Fibroblast of pulmonary artery (primary cell): ENCODE measurements around the gene ABAT.
"Not testable (repeated sequence)": the region's sequence is repeated elsewhere in the genome, so short reads cannot be mapped to it uniquely, and the experiment has no call there.

ENCODE experiments used
- DNase-seq: peaks from one replicate; pipeline ENCODE4 v3.0.0-alpha.2; 2010; ENCODE audit warnings: low read depth
- H3K4me3 ChIP-seq: replicated peaks from 2 replicates; pipeline ENCODE4 v1.5.1; 2011; ENCODE audit warnings: low read depth, mild to moderate bottlenecking, control low read depth, low read length, moderate library complexity
- TF ChIP-seq, protein P1 (sequence below): IDR thresholded peaks from 2 replicates; pipeline ENCODE4 v1.5.1; 2011; ENCODE audit warnings: mild to moderate bottlenecking, control low read depth, low read length, inconsistent platforms; ENCODE audit errors: missing control alignments

The ABAT gene

DNA sequence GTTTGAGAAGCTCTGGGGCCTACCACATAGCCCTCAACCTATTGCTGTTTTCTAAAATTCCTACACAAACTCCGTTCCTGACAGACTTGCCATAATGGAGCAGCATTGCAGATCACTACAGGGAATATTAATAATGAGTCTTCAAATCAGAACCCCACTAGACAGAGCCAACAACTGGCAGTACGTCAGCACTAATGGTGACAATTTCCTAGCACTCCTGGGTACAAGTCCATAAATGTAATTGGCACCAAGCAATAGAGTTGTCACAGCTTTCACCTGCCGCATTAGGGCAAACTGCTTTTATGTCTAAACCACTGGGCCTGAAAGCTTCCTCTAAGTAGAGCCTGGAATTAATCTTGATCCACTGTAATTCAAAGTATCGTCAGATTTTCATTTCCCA is 25.5 kb upstream of the ABAT start:
- TF ChIP-seq, protein P1, sequence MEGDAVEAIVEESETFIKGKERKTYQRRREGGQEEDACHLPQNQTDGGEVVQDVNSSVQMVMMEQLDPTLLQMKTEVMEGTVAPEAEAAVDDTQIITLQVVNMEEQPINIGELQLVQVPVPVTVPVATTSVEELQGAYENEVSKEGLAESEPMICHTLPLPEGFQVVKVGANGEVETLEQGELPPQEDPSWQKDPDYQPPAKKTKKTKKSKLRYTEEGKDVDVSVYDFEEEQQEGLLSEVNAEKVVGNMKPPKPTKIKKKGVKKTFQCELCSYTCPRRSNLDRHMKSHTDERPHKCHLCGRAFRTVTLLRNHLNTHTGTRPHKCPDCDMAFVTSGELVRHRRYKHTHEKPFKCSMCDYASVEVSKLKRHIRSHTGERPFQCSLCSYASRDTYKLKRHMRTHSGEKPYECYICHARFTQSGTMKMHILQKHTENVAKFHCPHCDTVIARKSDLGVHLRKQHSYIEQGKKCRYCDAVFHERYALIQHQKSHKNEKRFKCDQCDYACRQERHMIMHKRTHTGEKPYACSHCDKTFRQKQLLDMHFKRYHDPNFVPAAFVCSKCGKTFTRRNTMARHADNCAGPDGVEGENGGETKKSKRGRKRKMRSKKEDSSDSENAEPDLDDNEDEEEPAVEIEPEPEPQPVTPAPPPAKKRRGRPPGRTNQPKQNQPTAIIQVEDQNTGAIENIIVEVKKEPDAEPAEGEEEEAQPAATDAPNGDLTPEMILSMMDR: no peak
- H3K4me3 ChIP-seq: no peak overlapping the region
- no peak for DNase-seq

- no peak for DNase-seq
- TF ChIP-seq, protein P1: no peak
- no peak overlapping the region for H3K4me3 ChIP-seq
Measured at GRCh38 chr16:8649829-8650554, 24.4 kb upstream of the ABAT start.

DNA sequence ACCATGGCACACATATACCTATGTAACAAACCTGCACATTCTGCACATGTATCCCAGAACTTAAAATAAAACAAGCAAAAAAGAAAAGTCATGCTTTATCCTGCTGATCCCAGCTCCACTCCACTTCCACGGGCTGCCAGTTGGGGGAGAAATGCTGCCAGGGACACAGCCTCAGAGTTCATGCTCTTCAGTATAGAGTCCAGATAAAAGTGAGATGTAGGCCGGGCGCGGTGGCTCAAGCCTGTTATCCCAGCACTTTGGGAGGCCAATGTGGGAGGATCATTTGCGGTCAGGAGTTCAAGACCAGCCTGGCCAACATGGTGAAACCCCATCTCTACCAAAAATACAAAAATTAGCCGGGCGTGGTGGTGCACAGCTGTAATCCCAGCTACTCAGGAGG is 22.5 kb upstream of the ABAT start:
- TF ChIP-seq, protein P1: peak; percentile 53
- not testable (repeated sequence) for H3K4me3 ChIP-seq
- DNase-seq: peak; percentile 28

DNA sequence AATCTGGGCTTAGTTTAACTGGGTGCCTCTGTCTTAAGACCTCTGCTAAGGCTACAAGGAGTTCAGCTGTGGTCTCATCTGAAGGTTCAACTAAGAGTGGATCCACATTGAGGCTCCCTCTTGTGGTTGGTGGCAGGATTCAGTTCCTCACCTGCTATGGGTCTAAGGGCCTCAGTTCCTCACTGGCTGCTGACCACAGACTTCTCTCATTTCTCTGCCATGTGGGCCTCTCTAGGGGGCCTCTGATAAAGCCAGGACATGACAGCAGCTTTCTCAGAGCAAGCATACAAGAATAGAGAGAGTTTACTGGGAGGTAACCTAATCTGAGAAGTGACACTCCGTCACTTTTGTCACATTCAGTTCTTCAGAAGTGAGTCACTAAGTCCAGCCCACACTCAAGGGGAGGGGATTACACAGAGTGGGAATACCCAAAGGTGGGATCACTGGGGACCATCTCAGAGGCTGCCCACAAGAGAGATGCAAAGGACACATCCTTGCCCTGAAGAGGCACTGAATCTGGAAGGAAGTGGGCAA is 19.2 kb upstream of the ABAT start:
- peak; percentile 63 for DNase-seq
- H3K4me3 ChIP-seq: no peak overlapping the region
- TF ChIP-seq, protein P1: peak; percentile 74

DNA sequence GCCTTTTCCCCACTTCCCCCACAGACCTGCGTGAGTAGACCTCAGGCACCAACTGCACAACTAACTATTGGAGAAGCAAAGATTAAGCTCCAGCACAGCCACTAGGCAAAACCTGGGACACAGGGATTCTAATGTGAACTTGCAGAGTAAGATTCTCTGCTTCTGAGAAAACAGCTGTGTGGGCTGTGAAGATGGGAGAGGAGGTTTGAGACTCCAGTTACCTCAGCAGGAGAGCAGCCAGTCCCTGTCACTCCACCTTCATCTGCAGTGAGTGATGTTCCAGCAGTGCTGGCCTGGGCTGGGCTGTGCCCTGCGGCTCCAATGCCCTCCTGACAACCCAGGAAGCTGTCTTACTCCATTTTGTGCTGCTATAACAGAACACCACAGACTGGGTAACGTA is 18.0 kb upstream of the ABAT start:
- TF ChIP-seq, protein P1: no peak
- no peak for DNase-seq
- H3K4me3 ChIP-seq: no peak overlapping the region

GRCh38 chr16:8660841-8661301 is 13.5 kb upstream of the ABAT start:
- TF ChIP-seq, protein P1: peak; percentile 67
- no peak overlapping the region for H3K4me3 ChIP-seq
- DNase-seq: peak; percentile 66

GRCh38 chr16:8661703-8662102 is 12.7 kb upstream of the ABAT start:
- DNase-seq: no peak
- TF ChIP-seq, protein P1: no peak
- no peak overlapping the region for H3K4me3 ChIP-seq
